Measurements from ENCODE around the gene TENM4. TPM values are rescaled to one million over a fixed set of nuclear protein-coding genes. Genes with fewer than 3 reads are reported as not detected.

Gene TENM4
- polyA plus RNA-seq, 5 donors = 3.1 to 6.2 (median 3.7) TPM

DNA sequence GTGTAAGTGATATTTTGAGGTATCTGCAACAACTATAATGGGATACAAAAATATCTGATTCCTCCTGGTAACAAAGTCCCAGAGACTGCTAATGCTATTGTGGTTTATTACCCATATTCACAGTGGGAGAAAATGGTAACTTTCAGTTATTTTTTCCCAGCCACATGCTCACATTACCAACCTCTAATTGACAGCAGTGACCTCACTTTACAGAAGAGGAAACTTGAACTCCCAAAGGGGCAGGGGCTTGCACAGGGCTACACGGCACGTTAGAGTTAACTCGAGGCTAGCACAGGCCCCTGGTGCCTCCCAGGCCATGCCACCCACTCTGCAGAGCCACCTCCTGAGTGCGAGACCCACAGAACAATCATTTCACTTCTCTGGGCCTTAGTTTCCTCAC, 132.4 kb downstream of the TENM4 start:
- no peak for DNase-seq

DNA sequence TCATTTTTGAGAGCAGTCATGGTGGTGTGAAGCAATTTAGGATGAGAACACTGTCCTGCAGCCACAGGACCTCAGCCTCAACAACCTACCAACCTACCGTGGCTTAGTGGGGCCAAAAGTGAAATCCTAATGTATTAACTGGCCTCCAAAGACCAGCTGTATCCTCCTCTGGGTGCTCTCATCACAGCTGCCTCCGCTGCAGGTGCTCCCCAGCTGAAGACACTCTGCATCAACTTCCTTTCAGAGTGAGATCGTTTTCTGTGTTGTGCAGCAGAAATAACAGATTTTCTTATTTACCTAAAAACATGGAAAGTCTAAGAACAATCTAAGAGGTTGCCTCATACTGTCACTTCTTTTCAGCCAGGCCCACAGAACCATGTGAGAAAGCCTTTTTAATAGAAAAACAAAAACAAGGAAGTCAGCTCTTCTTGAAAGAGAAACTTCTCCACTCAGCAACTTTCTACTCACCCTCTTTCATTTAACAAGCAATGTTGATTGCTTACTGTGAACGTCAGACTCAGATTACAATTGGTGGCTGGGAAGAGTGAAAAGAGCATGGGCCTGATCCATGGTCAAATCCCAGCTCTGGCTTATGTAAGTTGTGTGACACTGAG, 136.1 kb downstream of the TENM4 start:
- no peak for DNase-seq

DNA sequence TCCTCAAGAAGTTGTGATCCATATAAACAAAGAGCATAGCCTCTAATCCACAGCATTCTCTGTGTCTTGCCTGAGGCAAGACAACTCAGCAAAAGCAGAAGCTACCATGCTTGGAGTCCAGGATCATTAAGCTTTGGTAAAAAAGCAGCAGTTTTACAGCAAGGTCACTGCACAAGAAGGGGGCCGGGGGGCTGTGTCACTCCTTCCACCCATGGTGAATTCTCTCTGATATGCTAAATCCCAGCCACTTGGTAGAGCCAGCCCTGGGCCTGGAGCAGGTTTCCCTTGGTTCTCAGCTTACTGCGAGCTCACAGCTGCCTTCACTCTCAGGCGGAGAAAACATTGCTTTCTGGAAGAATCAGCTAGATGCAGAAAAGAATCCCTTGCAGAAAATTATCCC, 144.7 kb downstream of the TENM4 start:
- no peak for DNase-seq

DNA sequence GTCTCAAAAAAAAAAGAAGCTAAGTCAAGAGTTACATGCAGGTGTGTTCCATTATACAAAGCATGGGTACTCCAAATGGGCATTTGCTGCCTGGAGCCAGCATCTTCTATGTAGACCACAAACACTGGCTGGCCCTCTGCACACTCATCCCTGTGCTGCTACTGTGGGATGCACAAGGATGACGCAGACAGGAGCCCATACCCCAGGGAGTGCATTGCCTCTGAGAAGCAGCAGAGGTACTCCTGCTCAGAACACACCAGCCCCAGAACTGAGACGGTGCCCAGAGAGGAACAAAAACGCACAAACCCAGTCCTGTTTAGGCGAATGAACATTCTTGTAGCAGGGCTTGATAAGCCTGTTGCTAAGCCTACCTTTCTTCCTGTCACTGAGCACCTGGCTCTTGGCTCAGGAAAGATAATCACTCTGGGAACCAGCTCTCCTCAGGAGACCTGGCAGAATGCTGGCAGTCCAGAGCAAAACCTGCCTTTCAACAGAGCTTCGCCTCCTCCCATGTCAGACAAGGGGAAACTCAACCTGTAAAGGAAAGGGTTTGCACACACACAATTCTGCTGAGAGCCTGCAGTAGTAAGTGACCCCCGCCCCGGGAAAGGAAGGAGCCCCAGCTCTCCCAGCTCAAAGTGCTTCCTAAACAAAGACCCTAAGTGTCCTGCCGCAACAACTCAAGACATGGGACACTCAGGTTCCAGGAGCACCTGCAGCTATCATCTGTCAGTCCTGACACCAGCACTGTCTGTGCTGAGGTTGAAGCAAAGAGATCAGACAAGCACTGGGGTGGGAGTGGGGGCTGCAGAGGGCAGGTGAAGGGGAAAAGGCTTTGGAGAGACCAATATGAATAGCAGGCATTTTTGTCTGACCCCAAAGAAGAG, 145.7 kb downstream of the TENM4 start:
- peak in 1 of 2 donors; percentile 26 for DNase-seq

DNA sequence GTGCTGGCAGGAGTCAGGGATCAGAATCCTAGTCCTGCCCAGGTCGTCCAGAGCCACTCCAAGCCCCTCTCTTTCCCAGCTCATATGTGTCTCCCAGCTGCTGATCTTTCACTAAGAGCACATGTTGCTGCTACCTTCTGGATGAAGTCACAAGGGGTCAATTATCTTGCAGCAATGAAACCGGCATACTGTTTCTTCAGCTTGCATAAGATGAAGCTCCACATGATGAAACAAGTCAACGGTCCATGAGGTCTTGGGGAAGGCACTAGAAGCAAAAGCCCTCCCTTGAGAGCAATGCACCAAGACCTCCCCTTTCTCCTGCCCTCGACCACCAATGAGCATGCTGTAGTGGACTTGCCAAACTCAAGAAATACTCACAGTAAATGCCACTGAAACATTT, 148.9 kb downstream of the TENM4 start:
- DNase-seq = no peak

DNA sequence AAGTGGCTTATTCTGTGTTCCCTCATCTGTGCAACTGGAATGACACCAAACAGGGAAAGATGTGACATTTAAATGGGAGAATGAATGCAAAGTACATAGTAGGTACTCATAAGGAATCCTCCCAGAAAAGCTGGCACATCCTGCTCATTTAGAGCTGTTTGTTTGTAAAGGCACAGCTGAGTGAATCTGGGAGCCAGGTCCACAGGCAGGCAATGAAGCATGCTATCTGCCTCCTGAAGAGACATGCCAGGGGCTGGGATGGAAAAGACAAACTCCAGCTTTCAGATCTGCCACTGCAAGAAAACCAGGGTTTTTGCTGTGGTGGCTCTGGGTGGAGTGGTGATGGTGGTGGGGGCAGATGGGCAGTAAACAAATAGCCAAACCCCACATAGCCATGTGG, 150.1 kb downstream of the TENM4 start:
- DNase-seq = no peak

DNA sequence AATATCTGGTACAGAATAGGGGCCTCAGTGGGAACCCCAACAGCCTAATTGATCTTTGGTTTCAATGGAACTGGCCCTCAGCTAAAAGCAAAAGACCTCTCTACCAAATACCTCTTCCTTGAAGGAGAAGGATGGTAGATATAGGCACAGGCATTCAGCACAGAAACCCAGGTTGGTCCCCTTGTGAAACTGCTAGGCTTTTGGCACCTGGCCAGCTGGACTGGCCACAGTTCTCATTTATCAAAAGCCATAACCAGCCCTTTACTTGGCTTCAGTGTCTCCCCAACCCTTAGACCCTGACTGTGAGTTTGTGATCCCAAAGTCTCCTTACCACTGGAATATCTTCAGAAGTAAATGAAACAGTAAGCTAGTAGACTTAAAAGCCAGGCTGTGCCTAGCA, 152.9 kb downstream of the TENM4 start:
- DNase-seq = no peak

DNA sequence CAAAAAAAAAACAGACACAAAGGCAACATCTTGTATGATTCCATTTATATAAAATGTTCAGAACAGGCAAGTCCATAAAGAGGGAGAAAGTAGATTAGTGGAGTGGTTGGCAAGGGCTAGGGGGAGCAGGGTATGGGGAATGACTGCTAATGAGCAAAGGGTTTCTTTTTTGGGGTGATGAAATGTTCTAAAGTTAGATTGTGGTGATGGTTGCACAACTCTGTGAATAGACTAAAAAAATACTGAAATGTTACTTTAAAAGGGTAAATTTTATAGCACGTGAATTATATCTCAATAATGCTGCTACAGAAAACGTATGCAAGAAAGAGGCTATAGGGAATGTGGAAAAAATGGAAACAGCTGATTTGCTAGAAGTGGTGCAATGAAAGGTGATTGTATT, 155.1 kb downstream of the TENM4 start:
- no peak for DNase-seq

DNA sequence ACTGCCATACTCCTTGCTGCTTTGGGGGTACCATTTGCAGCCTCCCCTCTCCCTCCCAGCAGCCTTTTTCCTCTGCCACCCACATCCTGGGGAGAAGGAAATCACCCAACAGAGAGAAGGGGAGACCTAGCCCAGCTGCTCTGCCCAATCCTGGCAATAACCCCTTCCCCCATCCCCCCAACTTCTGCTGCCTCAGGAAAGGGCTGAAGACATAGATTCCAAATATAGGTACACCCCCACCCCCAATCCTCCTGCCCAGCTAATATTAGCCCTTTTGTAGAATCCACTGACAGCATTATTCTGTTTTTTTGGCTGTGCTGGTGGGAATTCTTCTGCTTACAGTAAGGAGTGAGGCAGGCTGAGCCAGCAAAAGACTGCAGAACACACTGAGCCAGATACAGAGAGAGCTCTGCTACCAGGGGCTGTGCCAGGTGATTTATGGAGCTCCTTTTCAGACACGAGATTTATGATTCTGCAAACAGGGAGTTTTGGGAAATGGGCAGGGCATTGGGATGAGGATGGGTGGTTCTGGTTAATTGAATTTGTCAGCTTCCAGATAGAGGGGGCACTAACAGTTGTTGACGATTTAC, 164.0 kb downstream of the TENM4 start:
- DNase-seq = no peak

DNA sequence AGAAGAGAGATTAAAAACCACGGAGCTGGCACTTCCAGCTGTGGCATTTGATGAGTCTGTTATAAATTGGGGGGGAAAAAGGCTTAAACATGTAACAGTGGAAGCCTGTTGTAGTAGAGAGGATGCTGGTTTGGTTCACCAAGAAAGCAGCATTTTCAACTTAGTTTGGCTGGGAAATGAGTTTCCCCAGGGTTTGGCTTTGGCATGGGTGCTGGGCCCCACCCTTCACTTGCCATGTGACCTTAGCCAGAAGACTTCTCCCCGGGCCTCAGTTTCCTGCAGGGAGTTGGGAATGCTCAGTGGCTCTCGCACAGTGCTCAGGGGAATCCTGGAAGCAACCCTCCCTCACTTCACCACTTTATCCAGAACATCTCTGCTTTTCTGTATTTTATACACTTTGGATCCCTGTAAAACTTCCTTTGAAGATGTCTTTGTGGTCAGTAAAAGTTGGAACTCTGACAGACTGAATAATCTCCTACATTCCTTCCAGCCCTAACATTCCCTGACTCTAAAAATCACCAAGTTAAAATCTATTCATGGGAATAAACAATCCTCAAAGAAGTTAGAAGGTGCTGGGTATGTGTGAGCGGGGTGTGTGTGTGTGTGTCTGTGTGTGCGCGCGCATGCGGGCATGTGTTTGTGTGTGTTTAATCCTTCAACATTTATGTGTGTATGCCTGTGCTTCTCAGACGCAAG, 166.0 kb downstream of the TENM4 start:
- DNase-seq = no peak

DNA sequence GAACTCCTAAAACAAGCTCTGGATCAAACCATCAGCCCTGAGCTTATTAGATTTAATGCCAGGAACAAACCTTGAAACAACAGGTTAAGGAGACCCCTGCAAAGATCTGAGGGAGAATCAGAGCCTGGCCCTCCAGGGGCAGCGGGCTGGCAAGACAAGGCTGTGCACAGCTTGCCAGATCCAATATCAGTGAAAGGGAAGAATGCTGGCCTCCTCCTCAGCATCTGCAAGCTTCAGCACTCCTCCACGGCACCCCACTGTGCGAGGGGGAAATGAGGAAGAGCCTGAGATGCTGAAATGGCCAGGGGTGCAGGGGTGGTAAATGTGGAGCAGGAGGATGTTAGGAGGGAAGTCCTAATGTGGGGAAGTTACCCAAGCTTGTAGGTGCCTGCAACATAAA, 167.0 kb downstream of the TENM4 start:
- no peak for DNase-seq

DNA sequence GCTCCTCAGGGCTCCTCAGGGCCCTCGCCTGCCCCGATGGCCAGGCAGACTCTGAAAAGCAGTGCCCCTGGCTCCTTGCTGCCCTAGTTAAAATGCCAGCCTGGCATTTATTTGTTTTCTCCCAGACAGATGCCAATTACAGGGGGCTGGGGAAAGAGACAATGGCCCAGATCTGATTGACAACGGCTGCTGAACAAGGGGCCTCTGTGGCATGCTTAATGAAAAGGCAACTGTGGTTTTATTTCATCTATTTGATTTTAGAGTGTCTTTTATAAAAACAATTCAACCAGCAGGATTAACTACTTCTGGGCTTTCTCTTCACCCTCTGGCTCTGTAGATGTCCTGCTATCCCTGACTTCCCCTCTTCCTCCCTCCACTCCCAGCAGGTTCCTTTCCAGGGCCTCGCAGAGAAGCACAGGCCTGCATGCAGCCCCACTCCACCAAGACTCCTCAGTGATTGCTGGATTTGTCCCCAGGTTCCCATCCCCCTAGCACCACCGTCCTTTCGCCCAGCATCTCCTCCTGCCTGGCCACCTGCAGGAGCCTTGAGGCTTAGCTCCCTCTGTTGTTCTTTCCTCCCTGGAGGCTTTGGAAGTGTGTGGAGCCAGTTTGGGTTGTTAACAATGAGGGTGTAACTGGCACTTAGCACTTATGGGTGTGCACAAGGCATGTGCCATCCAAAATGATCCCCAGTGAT, 171.1 kb downstream of the TENM4 start:
- DNase-seq = no peak

DNA sequence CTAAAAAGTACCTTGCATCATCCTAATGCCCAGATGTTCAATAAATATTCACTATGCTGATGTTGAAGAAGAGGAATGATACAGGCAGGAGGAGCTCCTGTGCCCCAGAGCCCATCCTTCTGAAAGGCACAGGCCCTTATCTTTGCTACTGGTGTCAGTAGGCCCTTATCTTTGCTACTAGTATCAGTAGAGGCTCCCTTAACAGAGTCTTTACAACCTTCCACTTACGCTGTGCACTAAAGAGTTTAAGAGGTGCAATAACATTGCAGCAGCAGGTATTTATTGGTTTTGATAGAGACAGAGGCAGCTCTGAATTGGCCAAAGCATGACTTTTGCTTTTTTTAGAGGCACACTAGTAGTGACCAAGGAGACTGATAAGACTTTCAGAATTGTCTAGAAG, 174.4 kb downstream of the TENM4 start:
- DNase-seq = no peak

DNA sequence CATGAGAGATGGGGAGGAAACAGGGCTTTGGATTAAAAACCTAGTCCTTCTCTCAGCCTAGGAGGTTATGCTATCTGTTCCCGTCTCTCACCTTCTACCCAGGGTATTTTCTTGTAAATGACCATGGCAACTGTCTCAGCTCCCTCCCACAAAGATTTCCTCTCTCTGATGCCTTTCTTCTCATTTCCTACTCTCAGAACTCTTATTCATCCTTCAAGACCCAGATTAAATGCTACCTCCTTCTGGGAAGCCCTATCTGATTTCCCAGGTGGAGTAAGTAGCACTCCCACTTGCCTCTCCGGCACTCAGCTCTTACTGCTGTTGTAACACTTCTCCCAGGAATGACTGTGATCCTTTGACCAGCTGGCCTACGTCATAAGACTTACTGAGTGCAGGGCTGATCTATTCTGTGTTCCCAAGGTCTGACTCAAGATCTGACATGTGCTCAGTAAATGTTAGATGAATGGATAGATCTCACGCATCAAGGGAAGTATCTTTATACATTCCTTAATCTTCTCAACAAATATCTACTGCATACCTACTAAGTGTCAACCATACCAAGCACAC, 175.0 kb downstream of the TENM4 start:
- DNase-seq = no peak

DNA sequence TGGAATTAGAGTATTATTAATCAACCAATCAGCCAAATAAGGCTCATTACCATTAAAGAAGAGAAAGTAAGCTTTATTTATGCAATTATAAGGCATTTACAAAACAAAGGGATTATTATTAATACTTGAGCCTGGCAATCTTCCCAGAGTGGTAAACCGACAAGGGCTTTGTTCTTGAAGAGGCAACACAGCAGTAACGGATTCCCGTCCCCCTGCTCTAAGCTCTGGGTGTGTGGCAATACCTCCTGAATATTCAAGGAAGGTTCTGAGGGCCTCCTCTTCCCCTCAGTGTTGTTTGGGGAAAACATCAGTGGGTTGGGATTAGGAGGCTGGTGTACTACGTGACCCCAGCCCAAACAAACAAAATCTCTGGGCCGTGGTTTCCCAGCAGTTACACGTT, 176.5 kb downstream of the TENM4 start:
- DNase-seq = no peak

DNA sequence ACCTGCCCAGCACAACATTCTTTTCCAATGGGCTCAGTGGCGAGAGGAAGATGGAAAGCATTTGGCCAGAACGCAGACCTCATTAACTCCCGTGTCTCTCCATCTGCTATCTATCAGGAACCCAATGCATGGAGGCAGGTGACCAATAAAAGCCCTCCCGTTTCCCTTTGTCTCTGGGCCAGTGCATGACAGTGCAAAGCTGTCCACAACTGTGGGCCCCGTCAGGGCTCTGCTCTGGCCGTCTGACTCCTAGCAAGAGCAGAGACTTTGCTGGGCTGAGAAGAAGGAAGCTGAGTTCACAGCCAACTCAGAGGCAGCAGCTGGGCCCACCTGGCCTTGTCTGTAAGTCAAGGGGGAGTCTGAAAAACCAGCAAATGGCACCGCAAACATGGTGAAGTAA, 177.8 kb downstream of the TENM4 start:
- peak; percentile 68 to 71 for DNase-seq

DNA sequence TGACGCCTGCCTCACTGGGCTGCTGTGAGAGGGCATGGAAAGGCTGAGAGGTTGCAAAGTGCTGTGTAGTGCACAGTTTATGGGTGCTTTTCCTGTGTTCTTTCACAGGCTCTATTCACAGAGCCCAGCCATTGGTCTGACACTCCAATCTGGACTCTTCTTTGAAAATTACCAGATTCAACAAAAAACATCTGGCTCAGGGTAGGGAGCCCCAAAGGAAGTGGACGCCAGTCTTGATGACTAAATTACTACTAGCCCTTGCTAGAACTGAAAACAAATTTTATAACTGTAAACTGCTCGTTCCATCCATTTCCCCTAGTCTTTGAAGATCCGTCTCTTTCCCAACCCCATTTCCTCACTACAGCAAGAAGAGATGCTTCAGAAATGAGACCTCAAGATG, 178.6 kb downstream of the TENM4 start:
- DNase-seq = no peak

DNA sequence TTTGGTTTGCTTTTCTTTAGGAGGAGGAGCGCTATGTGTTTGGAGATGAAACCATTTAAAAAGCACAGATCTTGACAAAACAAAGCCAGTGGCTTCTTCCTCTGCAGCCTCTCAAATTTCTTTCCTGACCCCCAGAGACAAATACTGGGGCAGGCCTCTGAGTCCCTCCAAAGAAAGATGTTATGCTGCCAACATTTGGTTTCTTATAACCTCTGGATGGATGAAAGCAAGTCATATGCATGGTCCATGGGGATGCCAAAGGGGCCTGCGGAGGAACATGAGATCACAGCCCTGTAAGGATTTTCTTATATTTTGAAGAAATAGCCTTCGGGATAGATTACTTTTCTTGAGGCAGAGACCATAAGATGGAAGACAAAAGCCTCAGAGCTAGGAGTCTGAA, 179.1 kb downstream of the TENM4 start:
- DNase-seq = no peak

DNA sequence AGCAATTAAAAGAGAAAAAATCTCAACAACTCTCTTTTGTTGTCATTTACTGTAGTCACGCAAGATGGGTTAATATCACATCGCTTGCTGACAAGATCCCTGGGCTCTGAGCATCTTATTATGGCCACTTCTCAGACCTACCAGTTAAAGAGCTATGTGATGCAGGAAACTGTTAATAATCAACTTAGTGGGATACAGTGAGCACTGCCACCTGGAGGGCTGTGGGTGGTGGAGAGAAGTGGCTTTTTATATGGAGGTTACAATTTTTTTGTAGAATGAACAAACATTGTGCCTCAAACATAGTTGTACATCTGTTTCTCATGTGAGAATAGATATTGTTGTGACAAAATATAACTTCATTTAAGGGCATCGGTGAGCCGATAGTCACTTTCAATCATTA, 181.0 kb downstream of the TENM4 start:
- no peak for DNase-seq

DNA sequence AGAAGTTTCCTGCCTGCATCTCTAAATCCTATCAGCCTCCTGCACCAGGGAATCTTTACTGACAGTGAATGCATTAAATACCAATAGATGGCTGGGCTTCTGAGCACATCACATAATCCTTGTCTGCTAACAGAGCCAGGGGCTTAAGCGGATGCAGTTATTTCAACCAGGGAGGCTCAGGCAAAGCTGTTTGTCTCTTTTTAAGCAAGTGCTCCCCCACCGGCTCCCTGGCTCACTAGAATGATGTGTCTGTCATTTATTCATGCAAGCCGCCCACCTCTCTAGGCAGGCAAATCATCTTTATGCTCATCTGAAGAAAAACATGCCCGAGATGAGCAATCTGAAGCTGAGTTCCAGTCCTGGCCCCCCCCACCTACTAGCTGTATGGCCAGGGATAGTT, 182.3 kb downstream of the TENM4 start:
- DNase-seq = no peak

DNA sequence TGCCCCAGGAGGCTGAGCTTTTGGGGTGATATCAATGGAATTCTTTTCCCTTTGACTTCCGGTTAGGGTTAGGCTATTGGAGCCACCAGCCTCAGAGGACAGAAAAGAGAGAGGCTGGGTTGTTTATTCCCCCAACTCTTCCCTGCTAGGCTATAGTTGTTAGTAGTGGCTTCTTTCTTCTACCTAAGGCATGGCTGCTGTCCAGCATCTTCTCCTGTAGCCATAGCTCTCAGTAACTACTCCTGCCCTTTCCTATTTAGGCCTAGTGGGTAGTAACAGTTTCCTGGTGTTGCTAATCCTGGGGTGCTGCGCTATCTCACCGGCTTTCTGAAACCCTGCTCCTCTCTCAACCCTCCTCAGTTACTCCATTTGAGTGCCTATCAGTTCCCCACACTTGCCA, 184.9 kb downstream of the TENM4 start:
- DNase-seq = no peak

DNA sequence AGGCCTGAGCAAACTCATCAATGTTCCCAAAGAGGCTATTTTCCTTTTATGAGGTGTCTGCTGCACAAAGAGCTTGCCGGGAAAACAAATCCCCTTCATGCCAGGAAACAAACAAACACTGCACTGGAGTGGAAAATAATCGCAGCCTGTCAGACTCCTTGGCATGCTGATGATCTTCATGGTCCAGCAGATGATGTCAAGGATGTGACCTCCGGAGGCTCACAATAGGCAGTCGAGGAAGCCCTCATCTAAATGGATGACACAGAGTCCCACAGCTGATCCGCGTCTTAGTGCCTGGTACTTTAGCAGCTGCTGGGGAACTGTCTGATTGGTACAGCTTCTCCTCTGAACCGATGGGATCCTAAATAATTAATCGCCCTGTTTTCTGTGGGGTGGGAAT, 187.6 kb downstream of the TENM4 start:
- DNase-seq = no peak

Data from right lung (tissue), 5 donors.